Measurements from ENCODE around the gene DDX1.

Gene DDX1

GRCh38 chr2:15673919-15674636 is 82.4 kb downstream of the DDX1 start:
- no peak overlapping the region for H3K4me3 ChIP-seq (replicated peaks in 1 of 2; ENCODE audit: low read depth in 2 of 2, low read length in 2 of 2)
- DNase-seq (ENCODE audit: low read depth in 2 of 2), result peak; percentile 36 to 48
- no peak for TF ChIP-seq CTCF (IDR thresholded peaks at IDR 0.05; ENCODE audit: low read depth, low read length)

GRCh38 chr2:15674637-15675455 is 83.2 kb downstream of the DDX1 start:
- TF ChIP-seq CTCF (IDR thresholded peaks at IDR 0.05; ENCODE audit: low read depth, low read length), result no peak

GRCh38 chr2:15675456-15676195 is 84.0 kb downstream of the DDX1 start:
- no peak overlapping the region for H3K4me3 ChIP-seq (replicated peaks in 1 of 2; ENCODE audit: low read depth in 2 of 2, low read length in 2 of 2)
- no peak for TF ChIP-seq CTCF (IDR thresholded peaks at IDR 0.05; ENCODE audit: low read depth, low read length)
- peak in 1 of 2 donors; percentile 7 for DNase-seq (ENCODE audit: low read depth in 2 of 2)

More at GRCh38 chr2:15674637-15675455, 83.2 kb downstream of the DDX1 start:
- no peak for DNase-seq (ENCODE audit: low read depth in 2 of 2)
- no peak overlapping the region for H3K4me3 ChIP-seq (replicated peaks in 1 of 2; ENCODE audit: low read depth in 2 of 2, low read length in 2 of 2)

- DNase-seq (ENCODE audit: low read depth in 2 of 2), result peak in 1 of 2 donors; percentile 21
- H3K4me3 ChIP-seq (replicated peaks in 1 of 2; ENCODE audit: low read depth in 2 of 2, low read length in 2 of 2), result no peak overlapping the region
- TF ChIP-seq CTCF (IDR thresholded peaks at IDR 0.05; ENCODE audit: low read depth, low read length), result no peak
These were observed 85.6 kb downstream of the DDX1 start for GRCh38 chr2:15677141-15677843.

- no peak for TF ChIP-seq CTCF (IDR thresholded peaks at IDR 0.05; ENCODE audit: low read depth, low read length)
- H3K4me3 ChIP-seq (replicated peaks in 1 of 2; ENCODE audit: low read depth in 2 of 2, low read length in 2 of 2), result no peak overlapping the region
- no peak for DNase-seq (ENCODE audit: low read depth in 2 of 2)
These were observed 86.7 kb downstream of the DDX1 start for GRCh38 chr2:15678346-15678745.

GRCh38 chr2:15678909-15679308 is 87.2 kb downstream of the DDX1 start:
- DNase-seq (ENCODE audit: low read depth in 2 of 2), result no peak
- no peak overlapping the region for H3K4me3 ChIP-seq (replicated peaks in 1 of 2; ENCODE audit: low read depth in 2 of 2, low read length in 2 of 2)
- TF ChIP-seq CTCF (IDR thresholded peaks at IDR 0.05; ENCODE audit: low read depth, low read length), result no peak
